Fibroblast of pulmonary artery (primary cell): Measurements from ENCODE around the gene CDH12.
"Not testable (repeated sequence)": the region's sequence is repeated elsewhere in the genome, so short reads cannot be mapped to it uniquely, and the experiment has no call there.

Experiments
- DNase-seq: peaks from one replicate; pipeline ENCODE4 v3.0.0-alpha.2; 2010; ENCODE audit warnings: low read depth
- H3K4me3 ChIP-seq: replicated peaks from 2 replicates; pipeline ENCODE4 v1.5.1; 2011; ENCODE audit warnings: low read depth, mild to moderate bottlenecking, control low read depth, low read length, moderate library complexity
- CTCF ChIP-seq: IDR thresholded peaks from 2 replicates; pipeline ENCODE4 v1.5.1; 2011; ENCODE audit warnings: mild to moderate bottlenecking, control low read depth, low read length, inconsistent platforms; ENCODE audit errors: missing control alignments

Gene CDH12

DNA sequence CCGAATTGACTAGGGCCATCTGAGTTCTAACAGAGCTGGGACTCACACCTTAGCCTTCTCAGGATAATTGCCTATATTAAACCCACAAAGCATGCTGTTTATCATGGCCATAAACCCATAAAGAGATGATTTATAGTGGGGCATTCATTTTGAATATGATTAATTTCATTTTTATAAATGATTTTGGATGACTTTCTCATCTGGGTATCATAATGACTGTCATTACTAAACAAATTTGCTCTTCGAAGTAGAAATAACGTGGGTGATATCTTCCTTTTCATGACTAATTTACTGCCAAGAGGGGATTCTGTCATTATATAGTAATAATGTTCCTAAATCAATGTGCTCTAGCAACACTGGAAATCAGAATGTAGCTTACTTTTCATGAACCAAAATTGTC lies 498.2 kb downstream of the CDH12 start:
- no peak for DNase-seq

DNA sequence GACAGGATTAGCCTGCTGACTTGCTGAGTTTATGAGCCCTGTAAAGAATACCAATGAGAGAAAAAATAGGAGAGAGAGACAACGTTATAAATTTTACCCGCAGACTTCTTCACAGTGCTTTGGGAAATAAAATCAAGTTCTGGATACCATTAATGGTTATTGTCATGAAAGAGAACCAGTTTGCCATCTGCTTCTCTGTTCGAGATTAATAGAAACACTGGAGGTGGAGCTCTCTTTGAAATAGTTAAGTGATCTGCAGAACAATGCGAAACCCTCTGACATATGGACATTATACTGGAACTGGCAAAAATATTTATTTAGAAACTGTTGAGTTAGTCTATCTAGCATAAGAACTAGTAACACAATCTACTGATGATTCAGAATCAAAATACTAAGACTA lies 500.7 kb downstream of the CDH12 start:
- TF ChIP-seq CTCF = no peak
- no peak for DNase-seq
- no peak overlapping the region for H3K4me3 ChIP-seq

More for the DNA sequence above, 498.2 kb downstream of the CDH12 start:
- no peak for TF ChIP-seq CTCF
- H3K4me3 ChIP-seq = no peak overlapping the region

DNA sequence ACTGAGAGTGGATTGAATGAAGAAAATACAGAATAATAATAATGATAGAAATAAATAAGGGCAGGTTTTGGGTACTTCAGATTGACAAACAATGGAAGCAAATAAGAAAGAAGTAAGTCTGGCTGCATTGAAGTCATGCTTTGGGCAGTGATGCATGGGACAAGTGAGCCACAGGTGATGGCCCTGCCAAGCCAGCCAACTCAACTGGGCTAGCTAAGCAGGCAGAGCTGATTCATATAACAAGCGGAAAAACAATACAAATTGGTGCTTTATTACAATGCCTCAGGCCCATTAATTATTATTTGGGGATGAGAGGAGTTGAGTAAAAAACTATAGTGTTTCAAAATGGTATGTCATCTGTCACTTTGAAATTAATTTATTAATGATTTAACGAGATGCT lies 502.0 kb downstream of the CDH12 start:
- no peak overlapping the region for H3K4me3 ChIP-seq
- no peak for DNase-seq
- no peak for TF ChIP-seq CTCF

- no peak for DNase-seq
- no peak overlapping the region for H3K4me3 ChIP-seq
- TF ChIP-seq CTCF = no peak
These were observed 505.1 kb downstream of the CDH12 start for GRCh38 chr5:22348027-22348426.

DNA sequence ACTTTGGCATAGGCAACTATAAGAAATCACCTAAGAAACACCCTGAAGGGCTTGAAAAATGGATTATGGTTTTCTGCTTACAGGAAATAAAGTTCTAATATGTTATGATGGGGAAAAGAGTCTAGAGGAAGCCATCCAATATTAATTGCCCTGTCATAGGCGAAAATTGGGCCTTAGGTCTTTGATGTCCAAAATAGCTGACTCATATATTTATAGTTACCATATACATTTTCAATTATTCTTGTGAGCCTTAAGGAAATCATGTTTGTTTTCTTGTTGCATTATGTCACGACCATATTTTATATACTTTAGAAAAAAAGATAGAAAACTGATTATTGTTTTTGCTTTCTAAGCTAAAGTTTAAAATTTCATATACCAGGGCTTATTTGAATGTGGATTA lies 509.1 kb downstream of the CDH12 start:
- no peak for TF ChIP-seq CTCF
- no peak overlapping the region for H3K4me3 ChIP-seq
- no peak for DNase-seq

DNA sequence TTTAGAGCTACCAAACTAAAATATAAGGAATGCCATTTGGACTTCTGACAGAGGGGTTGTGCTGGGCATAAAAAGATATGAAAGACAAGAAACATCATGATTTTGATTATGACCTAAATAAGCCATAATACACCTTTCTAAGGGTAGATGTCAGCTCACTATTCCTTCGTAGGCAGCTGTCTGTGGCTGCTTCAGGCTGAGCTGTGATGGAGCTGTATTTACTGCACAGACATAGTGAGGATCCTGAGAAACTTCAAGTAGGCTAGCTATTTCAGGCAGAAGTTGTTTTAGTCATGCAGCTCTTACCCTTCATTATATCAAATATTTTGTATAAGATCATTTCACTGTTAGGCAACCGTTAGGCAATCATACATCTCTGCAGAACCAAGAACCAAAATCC lies 511.7 kb downstream of the CDH12 start:
- H3K4me3 ChIP-seq = no peak overlapping the region
- no peak for DNase-seq
- TF ChIP-seq CTCF = no peak

- H3K4me3 ChIP-seq, DNase-seq: not testable (repeated sequence)
These were observed 520.2 kb downstream of the CDH12 start for GRCh38 chr5:22332949-22333348.

DNA sequence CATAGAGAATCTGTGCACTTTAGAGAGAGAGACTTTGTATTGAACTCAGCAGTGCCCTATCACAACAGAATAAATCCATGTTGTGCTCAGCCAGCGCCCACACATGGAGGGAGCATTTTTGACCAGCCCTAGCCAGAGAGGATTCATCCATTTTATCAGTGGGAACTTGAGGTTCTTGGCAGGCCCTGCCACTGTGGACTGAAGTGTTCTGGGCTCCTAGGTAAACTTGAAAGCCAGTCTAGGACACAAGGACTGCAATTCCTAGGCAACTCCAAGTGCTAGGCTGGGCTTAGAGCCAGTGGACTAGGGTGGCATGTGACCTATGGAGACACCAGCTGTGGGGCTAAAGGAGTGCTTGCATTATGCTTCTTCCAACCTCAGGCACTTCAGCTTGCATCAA lies 523.5 kb downstream of the CDH12 start:
- H3K4me3 ChIP-seq = no peak overlapping the region
- TF ChIP-seq CTCF = no peak
- DNase-seq = no peak
